Spleen (tissue), 7 donors: ENCODE measurements around the gene POGLUT2.

Experiments
- CTCF ChIP-seq, 11 experiments: fragments of 200-600 bp in 7 of 11; fragments of 450-650 bp in 4 of 11; sonication (generic) in 4 of 11; IDR thresholded peaks in 8 of 11; conservative IDR thresholded peaks in 3 of 11; 1 replicate in 7 of 11; 2 replicates in 4 of 11; pipeline versions ENCODE4 v1.4.0 to v1.8.0; 2016 to 2021; ENCODE audit warnings: antibody characterized with exemption in 11 of 11, inconsistent platforms in 4 of 11, mild to moderate bottlenecking in 1 of 11
- POLR2A ChIP-seq, 3 donors: fragments of 450-650 bp; IDR thresholded peaks; one replicate each; pipeline ENCODE4 v1.5.1; 2017; ENCODE audit warnings: antibody characterized with exemption in 3 of 3, mild to moderate bottlenecking in 1 of 3
- POLR2AphosphoS5 ChIP-seq, 3 donors: sonication (generic); formaldehyde crosslinking; IDR thresholded peaks; one replicate each; pipeline ENCODE4 v1.5.1; 2017; ENCODE audit warnings: antibody characterized with exemption in 3 of 3
- donor health status: DM: no; HTN: no; CAD: no; lungs with moderate emphysema.
- donor health status: DM: no; HTN: no; CAD: no.
- donor health status: DM: no; HTN: no; CAD: no.

GRCh38 chr13:102758842-102759241 lies 39.9 kb downstream of the POGLUT2 start:
- no peak for TF ChIP-seq CTCF (IDR thresholded peaks at IDR 0.05 in 8 of 11, conservative IDR thresholded peaks at IDR 0.05 in 3 of 11)
- no peak for TF ChIP-seq POLR2AphosphoS5 (IDR thresholded peaks at IDR 0.05)
- no peak for TF ChIP-seq POLR2A (IDR thresholded peaks at IDR 0.05)
